ENCODE measurements around the gene BACE2. TPM values are rescaled to one million over a fixed set of nuclear protein-coding genes. Genes with fewer than 3 reads are reported as not detected.

Gene BACE2
- total and polyA plus RNA-seq, 4 donors, result 1.7 to 16.7 (median 5.6) TPM

- no peak for DNase-seq (ENCODE audit: low spot score)
- Histone ChIP-seq H3K36me3 (ENCODE audit: control insufficient read depth in 4 of 4, insufficient read depth in 3 of 4, low read depth in 1 of 4, low read length in 3 of 4) (no peaks in the 10 kb centered on the region), H3K9me3 (ENCODE audit: control insufficient read depth in 4 of 4, low read length in 3 of 4) (no peaks in the 10 kb centered on the region), H3K27ac (ENCODE audit: low read depth in 1 of 2, low read length in 2 of 2) (no peak overlapping the region), H3K4me3 (ENCODE audit: low read depth in 1 of 3, low read length in 3 of 3) (no peak overlapping the region), H3K4me1 (ENCODE audit: control insufficient read depth in 4 of 4, insufficient read depth in 4 of 4, low read length in 3 of 4) (no peaks in the 10 kb centered on the region), H3K27me3 (ENCODE audit: control insufficient read depth in 4 of 4, insufficient read depth in 4 of 4, low read length in 3 of 4) (no peaks in the 10 kb centered on the region), H3K9ac (ENCODE audit: low read depth in 1 of 2, low read length in 2 of 2) (no peak overlapping the region)
- TF ChIP-seq EGR1 (IDR thresholded peaks at IDR 0.05; ENCODE audit: low read depth in 2 of 2), result no peak
- no peak for TF ChIP-seq HNF4G (IDR thresholded peaks at IDR 0.05)
- TF ChIP-seq FOXA1 (IDR thresholded peaks at IDR 0.05), result no peak
- no peak for TF ChIP-seq TAF1 (conservative IDR thresholded peaks at IDR 0.05)
- TF ChIP-seq HNF4A (conservative IDR thresholded peaks at IDR 0.05), result no peak
- TF ChIP-seq YY1 (IDR thresholded peaks at IDR 0.05), result no peak
- TF ChIP-seq ATF3 (IDR thresholded peaks at IDR 0.05), result no peak
- TF ChIP-seq RXRA (IDR thresholded peaks at IDR 0.05), result no peak
- TF ChIP-seq MAX (IDR thresholded peaks at IDR 0.05), result no peak
- TF ChIP-seq REST (IDR thresholded peaks at IDR 0.05), result no peak
- no peak for TF ChIP-seq NR2F2 (IDR thresholded peaks at IDR 0.05)
- TF ChIP-seq CTCF (IDR thresholded peaks at IDR 0.05; ENCODE audit: low read depth, low read length, missing input control), result no peak
- TF ChIP-seq JUND (IDR thresholded peaks at IDR 0.05), result no peak
- TF ChIP-seq SP1 (IDR thresholded peaks at IDR 0.05), result no peak
- TF ChIP-seq FOXA2 (IDR thresholded peaks at IDR 0.05), result no peak
- no peak for TF ChIP-seq ZBTB33 (IDR thresholded peaks at IDR 0.05)
- TF ChIP-seq RAD21 (IDR thresholded peaks at IDR 0.05), result no peak
- 88% methylated on average over 10 of the region's 10 CpGs for WGBS
These were observed 61.7 kb downstream of the BACE2 start for GRCh38 chr21:41229509-41230248.

Data from liver (tissue), 9 donors.